Panc1 (cell line): ENCODE measurements around the gene ARHGEF25.
"Not testable (repeated sequence)": the region's sequence is repeated elsewhere in the genome, so short reads cannot be mapped to it uniquely, and the experiment has no call there.

Source experiments
- POLR2AphosphoS5 ChIP-seq: IDR thresholded peaks from 2 replicates; pipeline ENCODE4 v1.6.1; 2012; ENCODE audit warnings: mild to moderate bottlenecking, low read depth, low read length, moderate library complexity
- SIN3A ChIP-seq: IDR thresholded peaks from 2 replicates; pipeline ENCODE4 v1.6.1; 2012; ENCODE audit warnings: low read depth, mild to moderate bottlenecking, low read length, moderate library complexity, borderline replicate concordance; ENCODE audit not compliant: insufficient read depth
- TCF7L2 ChIP-seq: IDR thresholded peaks from 2 replicates; pipeline ENCODE4 v1.6.1; 2011; ENCODE audit warnings: mild to moderate bottlenecking, low read depth, low read length, inconsistent platforms
- TF ChIP-seq, protein P1 (sequence below): fragments of 450-650 bp; IDR thresholded peaks from 2 replicates; pipeline ENCODE4 v1.5.1; 2017; ENCODE audit warnings: mild to moderate bottlenecking
- TF ChIP-seq, protein P2 (sequence below), 2 experiments: IDR thresholded peaks; 2 replicates each; pipeline ENCODE4 v1.6.1; 2011 to 2012; ENCODE audit warnings: low read depth in 2 of 2, control low read depth in 1 of 2, low read length in 1 of 2, mild to moderate bottlenecking in 1 of 2, moderate library complexity in 1 of 2; ENCODE audit not compliant: insufficient read depth in 1 of 2

DNA sequence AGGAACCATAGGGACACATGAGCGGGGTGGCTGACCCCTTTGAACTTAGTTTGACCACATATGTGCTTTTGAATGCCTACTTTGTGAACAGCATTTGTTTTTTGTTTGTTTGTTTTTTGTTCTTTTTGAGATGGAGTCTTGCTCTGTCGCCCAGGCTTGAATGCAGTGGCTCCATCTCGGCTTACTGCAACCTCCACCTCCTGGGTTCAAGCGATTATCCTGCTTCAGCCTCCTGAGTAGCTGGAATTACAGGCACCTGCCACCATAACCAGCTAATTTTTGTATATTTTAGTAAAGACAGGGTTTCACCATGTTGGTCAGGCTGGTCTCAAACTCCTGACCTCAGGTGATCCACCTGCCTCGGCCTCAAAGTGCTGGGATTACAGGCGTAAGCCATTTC is 7.2 kb downstream of the ARHGEF25 start:
- TF ChIP-seq, protein P1, sequence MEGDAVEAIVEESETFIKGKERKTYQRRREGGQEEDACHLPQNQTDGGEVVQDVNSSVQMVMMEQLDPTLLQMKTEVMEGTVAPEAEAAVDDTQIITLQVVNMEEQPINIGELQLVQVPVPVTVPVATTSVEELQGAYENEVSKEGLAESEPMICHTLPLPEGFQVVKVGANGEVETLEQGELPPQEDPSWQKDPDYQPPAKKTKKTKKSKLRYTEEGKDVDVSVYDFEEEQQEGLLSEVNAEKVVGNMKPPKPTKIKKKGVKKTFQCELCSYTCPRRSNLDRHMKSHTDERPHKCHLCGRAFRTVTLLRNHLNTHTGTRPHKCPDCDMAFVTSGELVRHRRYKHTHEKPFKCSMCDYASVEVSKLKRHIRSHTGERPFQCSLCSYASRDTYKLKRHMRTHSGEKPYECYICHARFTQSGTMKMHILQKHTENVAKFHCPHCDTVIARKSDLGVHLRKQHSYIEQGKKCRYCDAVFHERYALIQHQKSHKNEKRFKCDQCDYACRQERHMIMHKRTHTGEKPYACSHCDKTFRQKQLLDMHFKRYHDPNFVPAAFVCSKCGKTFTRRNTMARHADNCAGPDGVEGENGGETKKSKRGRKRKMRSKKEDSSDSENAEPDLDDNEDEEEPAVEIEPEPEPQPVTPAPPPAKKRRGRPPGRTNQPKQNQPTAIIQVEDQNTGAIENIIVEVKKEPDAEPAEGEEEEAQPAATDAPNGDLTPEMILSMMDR: not testable (repeated sequence)
- TF ChIP-seq TCF7L2, SIN3A, POLR2AphosphoS5: not testable (repeated sequence)
- TF ChIP-seq, protein P2, sequence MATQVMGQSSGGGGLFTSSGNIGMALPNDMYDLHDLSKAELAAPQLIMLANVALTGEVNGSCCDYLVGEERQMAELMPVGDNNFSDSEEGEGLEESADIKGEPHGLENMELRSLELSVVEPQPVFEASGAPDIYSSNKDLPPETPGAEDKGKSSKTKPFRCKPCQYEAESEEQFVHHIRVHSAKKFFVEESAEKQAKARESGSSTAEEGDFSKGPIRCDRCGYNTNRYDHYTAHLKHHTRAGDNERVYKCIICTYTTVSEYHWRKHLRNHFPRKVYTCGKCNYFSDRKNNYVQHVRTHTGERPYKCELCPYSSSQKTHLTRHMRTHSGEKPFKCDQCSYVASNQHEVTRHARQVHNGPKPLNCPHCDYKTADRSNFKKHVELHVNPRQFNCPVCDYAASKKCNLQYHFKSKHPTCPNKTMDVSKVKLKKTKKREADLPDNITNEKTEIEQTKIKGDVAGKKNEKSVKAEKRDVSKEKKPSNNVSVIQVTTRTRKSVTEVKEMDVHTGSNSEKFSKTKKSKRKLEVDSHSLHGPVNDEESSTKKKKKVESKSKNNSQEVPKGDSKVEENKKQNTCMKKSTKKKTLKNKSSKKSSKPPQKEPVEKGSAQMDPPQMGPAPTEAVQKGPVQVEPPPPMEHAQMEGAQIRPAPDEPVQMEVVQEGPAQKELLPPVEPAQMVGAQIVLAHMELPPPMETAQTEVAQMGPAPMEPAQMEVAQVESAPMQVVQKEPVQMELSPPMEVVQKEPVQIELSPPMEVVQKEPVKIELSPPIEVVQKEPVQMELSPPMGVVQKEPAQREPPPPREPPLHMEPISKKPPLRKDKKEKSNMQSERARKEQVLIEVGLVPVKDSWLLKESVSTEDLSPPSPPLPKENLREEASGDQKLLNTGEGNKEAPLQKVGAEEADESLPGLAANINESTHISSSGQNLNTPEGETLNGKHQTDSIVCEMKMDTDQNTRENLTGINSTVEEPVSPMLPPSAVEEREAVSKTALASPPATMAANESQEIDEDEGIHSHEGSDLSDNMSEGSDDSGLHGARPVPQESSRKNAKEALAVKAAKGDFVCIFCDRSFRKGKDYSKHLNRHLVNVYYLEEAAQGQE (IDR thresholded peaks at IDR 0.05; ENCODE audit: insufficient read depth in 1 of 2, low read depth in 2 of 2, low read length in 1 of 2): not testable (repeated sequence)
